GM21367 (cell line): ENCODE results near the gene ELK4.
"Not testable (repeated sequence)": the region's sequence is repeated elsewhere in the genome, so short reads cannot be mapped to it uniquely, and the experiment has no call there.

Experiments used
- ATAC-seq: cut with Tn5 transposase; IDR thresholded peaks from one replicate; pipeline ENCODE4 v1.9.1; 2021; ENCODE audit not compliant: unreplicated experiment

ELK4 gene

DNA sequence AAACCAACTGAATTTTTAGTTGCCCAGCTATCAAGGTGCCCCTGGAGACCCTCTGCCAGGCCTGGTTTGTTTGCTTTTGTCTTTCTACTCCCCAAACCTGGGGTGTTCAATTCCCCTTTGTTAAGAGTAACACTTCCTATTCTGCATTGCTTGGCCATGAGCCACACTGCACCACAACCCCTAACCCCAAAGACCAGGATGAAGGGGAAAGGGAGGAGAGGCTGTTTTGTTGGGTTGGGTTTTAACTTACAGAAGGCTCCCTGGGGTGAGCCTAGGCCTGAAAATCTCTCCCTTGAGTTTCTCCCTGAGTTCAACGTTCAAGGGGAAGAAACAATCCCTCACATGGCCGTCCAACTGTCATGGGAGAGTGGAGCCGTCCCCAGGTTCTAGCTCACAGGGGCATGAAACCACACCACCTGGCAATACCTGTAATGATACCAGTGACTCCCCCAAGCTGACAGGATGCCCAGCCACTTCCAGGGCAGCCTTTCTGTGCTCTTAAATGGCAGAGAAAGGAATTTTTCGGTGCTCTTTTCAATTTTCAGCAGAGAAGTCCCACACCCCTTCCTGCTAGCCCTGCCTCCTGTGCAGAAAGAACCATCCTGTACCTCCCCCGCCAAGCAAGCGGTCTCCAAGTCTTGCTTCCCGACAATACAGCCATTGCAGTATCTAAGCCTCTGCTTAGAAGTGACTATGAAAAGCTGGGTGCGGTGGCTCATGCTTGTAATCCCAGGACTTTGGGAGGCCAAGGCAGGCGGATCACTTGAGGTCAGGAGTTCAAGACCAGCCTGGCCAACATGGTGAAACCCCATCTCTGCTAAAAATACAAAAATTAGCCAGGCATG lies 33.6 kb upstream of the ELK4 start:
- no peak for ATAC-seq

GRCh38 chr1:205664399-205665017 lies 32.7 kb upstream of the ELK4 start:
- no peak for ATAC-seq

- no peak for ATAC-seq
Observed at GRCh38 chr1:205663286-205663936, 31.6 kb upstream of the ELK4 start.

GRCh38 chr1:205662791-205663190 lies 31.0 kb upstream of the ELK4 start:
- ATAC-seq = no peak

DNA sequence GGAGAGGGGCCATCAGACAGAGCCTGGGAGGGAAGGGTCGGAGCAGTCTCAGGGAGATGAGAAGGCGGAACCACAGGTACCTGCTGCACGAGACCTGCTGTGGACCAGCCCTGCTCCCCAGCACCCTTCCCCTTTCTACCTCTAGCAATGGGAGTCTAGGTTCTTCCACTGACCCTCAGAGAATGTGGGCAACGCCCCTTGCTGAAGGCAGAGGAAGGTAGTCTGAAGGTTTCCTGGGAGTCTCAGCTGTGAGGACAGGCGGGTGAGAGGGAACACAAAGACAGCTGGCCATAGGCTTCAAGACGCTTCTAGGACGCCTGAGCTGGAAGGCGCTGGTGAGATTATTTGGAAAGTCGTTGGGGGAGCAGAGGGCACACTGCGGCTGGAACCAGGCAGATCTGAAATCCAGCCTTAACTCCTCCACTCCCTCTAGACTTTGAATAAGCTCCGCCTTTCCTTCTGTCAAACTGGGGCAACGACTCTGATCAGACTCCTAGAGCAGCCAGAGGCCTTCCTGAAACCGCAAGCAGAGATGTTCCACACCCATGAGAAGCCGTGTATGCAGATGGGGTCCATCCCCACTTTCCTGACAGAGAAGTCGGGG lies 30.4 kb upstream of the ELK4 start:
- no peak for ATAC-seq

DNA sequence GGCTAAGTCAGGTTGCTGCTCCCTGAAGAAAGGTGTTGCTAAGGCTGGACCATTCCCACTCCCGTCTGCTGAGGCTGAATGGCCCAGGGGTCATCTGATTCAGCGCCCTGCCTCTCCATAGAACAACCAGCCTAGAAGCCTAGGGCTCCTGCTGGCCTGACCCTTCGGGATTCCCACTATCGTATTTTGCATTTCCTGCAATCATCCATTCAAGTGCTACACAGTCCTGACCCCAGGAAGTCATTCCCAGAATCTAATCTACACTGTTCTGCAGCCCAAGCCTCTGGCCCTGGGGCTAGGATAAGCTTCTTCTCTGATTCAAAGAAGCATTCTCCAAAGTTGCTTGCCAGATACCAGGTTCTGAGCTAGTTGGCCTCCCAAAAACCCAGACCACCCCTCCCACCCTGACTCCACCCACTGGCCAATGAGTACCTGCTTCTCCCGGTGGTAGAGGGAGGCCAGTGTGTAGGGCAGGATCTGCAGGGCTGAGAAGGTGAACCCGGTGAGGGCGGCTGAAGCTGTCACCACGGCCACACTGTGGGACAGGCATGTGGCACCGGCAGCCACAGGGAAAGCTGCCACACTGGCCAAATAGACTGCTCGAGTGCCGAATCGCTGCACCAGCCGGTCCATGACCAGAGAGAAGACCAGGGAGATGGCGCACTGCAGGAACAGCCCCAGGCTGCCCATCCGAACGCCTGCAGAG lies 29.8 kb upstream of the ELK4 start:
- ATAC-seq = no peak

GRCh38 chr1:205660361-205660760 lies 28.6 kb upstream of the ELK4 start:
- ATAC-seq = no peak

GRCh38 chr1:205658943-205659581 lies 27.3 kb upstream of the ELK4 start:
- ATAC-seq = peak; percentile 59

DNA sequence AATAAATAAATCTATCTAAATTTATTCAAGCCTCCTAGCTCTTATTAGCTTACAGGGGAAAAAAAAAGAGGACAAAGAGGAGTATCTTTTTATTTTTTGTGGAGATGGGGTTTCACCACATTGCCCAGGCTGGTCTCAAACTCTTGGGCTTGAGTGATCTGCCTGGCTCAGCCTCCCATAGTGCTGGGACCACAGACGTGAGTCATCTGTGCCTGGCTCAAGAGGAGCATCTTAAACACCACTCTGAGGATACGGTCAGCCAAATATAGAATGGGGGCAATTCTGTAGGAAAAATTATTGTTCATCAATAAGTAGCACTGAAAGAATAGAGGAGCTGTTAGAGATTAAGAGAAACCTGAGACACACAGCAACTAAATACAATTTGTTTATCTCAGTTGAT lies 24.4 kb upstream of the ELK4 start:
- ATAC-seq = no peak

DNA sequence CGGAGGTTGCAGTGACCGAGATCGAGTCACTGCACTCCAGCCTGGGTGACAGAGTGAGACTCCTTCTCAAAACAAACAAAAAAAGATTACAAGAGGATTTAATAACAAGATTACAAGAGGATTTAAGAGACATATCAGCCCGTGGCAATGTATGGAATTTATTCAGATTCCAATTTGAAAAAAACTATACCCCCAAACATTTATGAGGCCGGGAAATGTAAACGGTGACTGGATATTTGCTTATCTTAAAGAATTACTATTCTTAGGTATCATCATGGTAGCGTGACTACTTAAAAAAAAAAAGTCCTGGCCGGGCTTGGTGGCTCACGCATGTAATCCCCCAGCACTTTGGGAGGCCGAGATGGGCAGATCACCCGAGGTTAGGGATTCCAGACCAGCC lies 21.2 kb upstream of the ELK4 start:
- ATAC-seq = no peak

DNA sequence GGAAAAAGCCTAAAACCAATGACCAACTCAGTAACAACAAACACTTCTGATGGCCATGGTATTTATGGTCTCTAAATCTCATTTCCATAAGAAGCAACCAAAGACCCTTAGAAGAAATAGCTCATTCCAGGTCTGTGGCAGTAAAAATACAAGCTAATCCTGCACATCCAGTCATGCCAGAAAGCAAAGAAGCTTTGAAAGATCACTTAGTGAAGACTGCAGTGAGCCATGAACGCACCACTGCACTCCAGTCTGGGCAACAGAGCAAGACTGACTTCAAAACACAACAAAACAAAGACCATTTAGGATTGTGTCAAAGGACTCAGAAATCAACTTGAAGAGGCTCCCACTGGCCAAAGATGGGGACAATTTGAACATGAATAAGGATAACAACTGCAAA lies 18.4 kb upstream of the ELK4 start:
- ATAC-seq = no peak

DNA sequence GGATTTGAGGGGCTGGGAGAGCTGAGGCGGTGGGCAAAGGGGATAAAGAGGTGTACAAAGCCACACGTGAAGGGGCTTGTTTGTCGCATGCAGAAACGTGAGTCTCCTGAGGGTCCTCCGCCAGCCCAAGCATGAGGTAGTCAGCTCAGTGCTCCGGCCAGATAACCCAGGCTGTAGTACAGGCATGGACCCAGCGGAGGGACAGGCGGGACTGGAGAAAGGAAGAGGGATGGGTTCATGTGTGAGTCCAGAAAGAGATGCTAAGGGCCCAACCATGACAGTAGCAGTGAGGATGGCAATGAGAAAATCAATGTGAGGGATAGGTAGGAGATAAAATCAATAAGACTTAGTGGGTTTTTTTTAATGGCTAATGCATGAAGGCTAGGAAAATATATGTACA lies 13.7 kb upstream of the ELK4 start:
- ATAC-seq = no peak

DNA sequence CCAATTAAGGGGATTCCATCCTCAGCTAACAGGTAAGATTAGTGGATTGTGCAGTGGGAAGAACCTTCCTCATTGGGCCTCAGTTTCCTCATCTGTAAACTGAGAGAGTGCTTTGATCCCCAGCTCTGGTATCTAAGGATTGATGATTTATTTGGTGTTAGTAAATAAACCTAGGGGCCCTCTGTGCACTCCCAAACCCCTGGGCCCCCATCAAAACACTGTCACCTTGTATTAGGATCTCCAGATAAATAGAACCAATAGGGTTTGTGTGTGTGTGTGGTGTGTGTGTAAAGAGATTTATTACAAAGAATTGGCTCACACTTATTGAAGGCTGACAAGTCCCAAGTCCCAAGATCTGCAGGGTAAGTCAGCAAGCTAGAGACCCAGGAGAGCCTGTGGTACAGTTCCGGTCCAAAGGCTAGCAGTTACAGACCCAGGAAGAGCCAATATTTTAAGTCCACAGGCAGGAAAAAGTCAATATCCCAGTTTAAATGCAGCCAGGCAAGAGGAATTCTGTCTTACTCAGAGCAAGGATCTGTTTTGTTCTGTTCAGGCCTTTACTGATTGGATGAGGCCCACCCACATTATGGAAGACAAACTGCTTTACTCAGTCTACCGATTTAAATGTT lies 11.0 kb upstream of the ELK4 start:
- ATAC-seq = no peak

GRCh38 chr1:205639567-205639966 lies 7.8 kb upstream of the ELK4 start:
- no peak for ATAC-seq

- ATAC-seq = no peak
Observed at GRCh38 chr1:205637854-205638468, 6.2 kb upstream of the ELK4 start.

DNA sequence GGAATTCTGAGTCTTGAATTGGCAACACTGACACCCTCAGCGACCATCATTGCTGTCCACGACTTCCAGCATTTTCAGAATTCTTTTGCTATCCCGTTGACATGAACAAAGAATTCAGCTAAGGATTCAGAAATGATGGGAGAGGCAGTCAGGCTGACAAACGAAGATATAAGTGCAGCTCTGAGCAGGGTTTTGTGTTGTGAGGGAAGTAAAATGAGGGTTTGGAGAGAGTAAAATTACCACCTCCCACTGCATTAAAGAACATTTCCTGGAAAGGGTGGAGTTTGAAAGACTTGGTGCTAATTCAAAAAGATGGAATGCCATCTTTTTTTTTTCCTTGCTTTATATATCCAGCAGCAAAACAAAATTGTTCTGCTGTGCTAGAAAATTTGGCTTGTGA lies 4.9 kb upstream of the ELK4 start:
- ATAC-seq = no peak

DNA sequence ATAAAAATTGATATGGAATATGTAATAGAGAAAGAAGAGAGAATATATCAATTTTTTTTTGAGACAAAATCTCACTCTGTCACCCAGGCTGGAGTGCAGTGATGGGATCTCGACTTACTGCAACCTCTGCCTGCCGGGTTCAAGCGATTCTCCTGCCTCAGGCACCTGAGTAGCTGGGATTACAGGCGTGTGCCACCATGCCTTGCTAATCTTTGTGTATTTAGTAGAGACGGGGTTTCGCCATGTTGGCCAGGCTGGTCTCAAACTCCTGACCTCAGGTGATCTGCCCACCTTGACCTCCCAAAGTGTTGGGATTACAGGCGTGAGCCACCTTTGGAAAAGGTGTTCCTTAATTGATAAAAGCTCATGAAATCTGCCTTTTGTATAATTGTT lies 4.3 kb upstream of the ELK4 start:
- not testable (repeated sequence) for ATAC-seq

GRCh38 chr1:205633421-205633976 lies 1.7 kb upstream of the ELK4 start:
- no peak for ATAC-seq

- no peak for ATAC-seq
Observed at GRCh38 chr1:205632669-205633169, 908 bp upstream of the ELK4 start.
